ENCODE results near the gene CASQ2.

Gene CASQ2

DNA sequence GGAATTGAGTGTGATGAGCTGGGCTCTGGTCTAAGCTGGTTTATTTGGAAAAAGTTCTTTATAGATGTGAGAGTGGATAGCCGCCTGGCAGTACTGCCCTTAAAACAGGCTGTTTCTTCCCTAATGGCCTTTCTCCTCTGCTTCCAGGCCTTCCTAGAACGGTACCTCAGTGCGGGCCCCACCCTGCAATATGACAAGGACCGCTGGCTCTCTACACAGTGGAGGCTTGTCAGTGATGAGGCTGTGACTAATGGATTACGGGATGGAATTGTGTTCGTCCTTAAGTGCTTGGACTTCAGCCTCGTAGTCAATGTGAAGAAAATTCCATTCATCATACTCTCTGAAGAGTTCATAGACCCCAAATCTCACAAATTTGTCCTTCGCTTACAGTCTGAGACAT lies 77.5 kb downstream of the CASQ2 start:
- no peak for DNase-seq

- DNase-seq = no peak
Measured at GRCh38 chr1:115687744-115688143, 80.8 kb downstream of the CASQ2 start.

GRCh38 chr1:115685029-115685705 lies 83.3 kb downstream of the CASQ2 start:
- DNase-seq = no peak

DNA sequence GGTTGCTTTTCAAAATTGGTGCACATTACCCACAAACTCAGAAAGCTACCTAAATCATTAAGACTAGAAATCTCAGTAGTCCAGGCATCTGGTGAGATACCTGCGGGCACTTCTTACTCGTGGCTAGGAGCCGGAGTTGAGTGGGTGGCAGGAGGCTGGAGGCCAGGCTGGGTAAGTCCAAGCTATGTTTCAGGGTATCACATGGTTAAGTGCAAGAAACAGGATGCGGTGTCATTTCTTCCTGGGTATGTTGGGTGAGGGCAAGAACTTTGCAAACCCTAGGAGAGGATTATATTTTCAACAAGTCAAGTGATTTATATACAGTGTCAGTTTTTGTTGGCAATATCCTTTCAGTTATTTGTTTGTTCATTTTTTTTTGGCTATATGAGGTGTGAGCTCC lies 85.7 kb downstream of the CASQ2 start:
- no peak for DNase-seq

DNA sequence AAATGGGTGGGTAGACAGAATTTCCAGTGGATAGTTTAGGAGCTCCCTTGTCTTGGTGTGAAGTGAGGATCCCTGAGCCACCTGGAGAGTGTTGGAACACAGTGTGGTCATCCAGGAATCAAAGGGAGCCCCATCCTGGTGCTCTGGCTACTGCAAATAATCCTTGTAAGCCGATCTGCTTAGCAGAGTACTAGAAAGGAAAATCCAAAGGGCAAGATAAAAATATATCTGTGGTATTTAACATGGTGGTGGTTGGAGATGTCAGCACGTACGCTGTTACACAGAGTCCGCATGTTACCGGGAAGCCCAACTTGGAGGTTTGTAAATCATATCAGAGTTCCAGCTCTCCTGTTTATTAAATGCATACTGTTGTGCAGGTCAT lies 87.8 kb downstream of the CASQ2 start:
- DNase-seq = no peak

DNA sequence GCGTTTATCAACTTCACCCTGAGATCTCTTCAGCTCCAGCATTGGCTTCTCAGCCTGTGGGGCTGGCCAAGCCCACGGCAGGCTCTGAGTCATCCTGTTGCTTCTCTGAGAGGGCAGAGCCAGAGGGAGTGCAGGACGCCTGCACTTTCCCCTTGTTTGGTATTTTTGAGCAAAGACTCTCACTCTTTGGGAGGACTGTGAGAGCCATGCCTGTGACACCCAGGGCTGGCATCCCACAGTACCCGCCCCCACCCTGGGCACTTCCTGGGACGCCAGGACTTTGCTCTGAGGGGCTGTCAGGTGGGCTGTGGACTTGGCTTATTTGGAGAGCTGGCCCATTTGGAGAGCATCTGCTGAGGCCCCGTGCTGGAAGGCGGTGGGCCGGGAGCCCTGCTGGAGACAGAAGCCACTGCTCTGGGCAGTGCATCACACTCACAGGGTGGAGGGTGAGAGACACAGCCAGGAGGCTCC lies 89.3 kb downstream of the CASQ2 start:
- no peak for DNase-seq

DNA sequence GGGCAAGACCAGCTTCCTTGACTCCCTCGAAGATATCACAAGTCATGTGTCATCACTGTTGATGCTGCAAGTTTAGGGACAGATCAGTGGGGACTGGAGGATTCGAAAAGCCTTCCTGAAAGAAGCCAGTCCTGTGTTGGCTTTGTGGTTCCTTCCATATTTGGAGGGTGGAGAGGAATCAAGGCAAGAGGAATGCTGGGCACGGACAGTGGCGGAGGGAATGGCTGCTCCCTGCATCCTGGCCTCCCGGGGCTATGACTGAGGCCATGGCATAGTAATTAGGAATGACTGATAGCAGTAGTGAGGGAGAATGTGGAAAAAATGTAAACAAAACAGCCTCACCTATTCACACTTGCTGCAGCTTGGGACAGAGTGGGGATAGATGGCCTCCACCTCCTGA lies 90.4 kb downstream of the CASQ2 start:
- no peak for DNase-seq

DNA sequence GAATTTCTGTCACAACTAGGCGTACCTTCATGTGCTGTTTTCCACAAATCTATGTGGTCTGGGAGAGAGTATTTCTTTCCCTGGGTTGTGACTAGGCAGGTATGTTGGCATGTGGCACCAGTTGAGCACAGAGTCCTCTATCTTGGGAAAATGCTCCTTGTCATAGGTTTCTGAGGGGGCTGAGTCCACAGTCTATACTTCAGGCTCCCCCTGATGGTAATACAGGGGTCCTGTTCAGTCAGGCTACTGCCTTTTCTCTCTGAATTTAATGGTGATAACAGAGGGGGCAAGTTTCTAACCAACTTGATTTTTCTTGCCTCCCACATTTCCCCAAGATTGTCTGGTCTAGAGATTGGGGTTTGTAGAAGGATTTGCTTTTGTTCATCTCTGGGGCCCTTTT lies 90.9 kb downstream of the CASQ2 start:
- DNase-seq = no peak

GRCh38 chr1:115677182-115677555 lies 91.3 kb downstream of the CASQ2 start:
- no peak for DNase-seq

- no peak for DNase-seq
Measured at GRCh38 chr1:115676498-115677181, 91.9 kb downstream of the CASQ2 start.

DNA sequence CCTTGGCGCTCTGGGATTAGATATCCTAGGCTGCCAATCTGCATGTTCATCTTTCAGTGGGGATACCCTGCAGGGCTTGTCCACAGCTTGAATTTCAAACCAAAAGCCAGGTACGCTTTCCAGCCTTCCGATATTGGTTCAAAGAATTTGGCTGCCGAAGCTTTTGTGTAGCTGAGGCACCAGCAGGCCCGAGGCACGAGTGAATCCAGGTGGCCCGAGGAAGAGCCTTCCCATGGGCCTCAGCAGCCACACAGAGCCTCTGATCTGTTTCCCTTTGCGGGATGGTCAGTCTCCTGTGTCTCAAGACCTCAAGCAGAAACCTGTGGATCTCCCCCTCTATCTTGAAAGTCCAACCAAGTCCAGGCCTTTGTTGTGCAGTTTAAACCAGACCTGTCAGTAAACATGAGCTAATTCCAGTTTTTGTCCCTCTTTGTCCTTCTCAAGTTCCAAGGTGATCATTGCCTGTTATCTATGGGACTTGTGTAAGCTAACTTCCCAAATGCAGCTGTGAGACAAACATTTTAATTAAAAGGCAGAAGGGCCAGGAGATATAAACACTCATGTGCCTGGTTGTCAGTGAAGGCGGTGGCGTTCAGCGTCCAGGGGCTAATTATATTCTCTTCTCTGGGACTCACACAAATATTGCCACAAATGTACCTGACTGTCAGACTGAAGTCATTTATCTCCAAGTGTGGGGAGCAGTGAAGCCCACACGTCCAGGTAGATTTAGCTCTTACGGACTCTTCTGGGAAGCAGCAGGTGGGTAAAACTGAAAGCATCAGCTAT lies 96.1 kb downstream of the CASQ2 start:
- DNase-seq = no peak

- no peak for DNase-seq
Measured at GRCh38 chr1:115671176-115671934, 97.2 kb downstream of the CASQ2 start.

DNA sequence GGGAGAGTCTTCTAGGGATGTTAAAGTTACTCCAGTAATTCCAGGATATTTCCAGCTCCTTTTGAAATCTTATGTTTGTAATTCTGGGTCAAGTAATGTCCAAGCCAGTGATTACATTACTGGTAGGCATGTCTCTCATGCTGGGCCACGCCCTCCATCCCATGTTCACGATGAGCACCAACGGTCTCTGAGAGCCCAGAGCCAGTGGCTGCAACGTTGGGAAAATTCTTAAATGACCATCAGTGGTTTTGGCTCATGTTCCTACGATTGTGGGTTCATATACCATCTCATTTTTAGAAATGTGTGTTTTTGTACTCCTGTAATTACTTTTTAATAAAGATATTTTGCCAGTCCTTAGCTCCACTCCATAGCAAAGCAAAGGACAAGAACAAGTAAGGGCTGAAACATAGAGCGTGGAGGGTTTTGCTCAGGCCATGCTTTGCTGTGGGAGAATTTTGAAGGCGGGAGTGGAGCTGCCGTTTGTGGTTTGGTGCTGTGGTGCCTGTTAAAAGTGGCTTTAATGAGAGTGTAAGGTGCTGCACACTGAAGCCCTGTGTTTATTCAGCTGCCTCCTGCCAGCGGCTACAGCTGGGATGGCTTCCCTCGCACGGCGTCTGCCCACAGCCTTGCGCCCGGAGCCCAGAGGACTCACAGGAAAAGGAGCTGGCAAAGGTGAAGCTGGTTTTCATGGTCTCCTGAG lies 97.9 kb downstream of the CASQ2 start:
- DNase-seq = no peak

DNA sequence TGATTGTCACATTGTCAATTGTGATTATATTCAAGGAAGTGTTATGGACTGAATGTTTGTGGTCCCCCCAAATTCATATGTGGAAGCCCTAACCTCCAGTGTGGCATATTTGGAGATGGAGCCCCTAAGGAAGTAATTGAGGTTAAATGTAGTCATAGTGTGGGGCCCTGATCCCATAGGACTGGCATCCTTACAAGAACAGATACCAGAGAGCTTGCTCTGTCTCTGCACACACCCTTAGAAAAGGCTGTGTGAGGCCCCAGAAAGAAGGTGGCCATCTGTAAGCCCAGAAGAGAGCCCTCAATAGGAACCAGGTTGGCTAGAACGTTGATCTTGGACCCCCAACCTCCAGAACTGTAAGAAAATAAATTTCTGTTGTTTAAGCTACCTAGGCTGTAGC lies 98.6 kb downstream of the CASQ2 start:
- no peak for DNase-seq

- no peak for DNase-seq
Measured at GRCh38 chr1:115669002-115669673, 99.4 kb downstream of the CASQ2 start.

DNA sequence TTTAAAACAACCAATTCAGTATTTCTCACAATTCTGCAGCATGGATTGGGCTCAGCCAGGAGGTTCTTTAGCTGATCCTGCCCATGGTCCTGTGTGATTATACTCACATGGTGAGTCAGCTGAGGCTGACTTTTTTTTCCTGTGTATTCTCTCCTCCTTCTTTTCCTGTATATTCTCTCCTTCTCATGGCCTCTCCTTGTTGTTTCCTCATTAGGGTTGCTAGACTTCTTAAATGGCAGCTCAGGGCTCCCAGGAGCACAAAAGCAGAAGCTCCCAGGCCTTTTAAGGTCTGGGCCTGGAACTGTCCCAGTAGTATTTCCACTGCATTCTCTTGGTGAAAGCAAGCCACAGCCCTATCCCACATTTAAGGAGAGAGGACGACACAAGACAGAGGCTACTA lies 99.9 kb downstream of the CASQ2 start:
- DNase-seq = no peak

DNA sequence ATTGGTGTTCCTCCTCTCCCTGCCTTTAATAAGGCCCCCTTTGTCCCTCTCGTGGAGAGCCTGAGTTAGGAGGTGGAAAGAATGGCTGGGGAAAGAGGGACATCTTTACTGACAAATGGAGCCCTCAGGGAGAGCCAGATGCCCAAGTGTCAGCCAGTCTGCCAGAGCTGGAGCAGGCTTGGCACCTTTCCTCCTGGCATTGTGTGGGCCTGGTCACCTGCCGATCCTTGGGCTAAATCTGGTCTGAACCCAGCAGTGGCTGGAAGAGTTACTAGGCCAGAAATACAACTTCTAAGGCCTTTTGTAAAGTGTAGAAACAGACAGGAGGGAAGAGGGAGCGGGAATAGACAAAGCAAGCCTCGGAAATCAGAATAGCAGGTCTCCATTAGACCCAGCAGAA lies 101.8 kb downstream of the CASQ2 start:
- DNase-seq = no peak

DNA sequence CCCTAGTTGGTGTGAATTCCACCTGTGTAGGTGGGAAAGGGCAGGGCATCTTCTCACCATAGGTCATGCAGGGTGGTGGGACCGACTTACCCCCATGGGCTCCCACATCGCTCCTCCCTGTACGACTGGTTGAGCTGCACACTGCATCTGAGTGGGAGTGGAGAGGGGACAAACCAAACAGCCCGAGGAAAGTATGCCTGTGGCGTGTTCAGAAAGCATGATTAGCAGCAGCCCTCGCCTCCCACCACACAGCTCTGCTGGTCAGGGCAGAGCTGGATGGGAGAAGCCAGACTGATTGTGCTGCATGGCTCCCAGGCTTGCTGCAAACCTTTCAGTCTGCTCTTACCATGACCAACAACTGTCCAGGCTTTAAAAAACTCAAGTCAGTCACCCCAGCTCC lies 102.3 kb downstream of the CASQ2 start:
- no peak for DNase-seq

DNA sequence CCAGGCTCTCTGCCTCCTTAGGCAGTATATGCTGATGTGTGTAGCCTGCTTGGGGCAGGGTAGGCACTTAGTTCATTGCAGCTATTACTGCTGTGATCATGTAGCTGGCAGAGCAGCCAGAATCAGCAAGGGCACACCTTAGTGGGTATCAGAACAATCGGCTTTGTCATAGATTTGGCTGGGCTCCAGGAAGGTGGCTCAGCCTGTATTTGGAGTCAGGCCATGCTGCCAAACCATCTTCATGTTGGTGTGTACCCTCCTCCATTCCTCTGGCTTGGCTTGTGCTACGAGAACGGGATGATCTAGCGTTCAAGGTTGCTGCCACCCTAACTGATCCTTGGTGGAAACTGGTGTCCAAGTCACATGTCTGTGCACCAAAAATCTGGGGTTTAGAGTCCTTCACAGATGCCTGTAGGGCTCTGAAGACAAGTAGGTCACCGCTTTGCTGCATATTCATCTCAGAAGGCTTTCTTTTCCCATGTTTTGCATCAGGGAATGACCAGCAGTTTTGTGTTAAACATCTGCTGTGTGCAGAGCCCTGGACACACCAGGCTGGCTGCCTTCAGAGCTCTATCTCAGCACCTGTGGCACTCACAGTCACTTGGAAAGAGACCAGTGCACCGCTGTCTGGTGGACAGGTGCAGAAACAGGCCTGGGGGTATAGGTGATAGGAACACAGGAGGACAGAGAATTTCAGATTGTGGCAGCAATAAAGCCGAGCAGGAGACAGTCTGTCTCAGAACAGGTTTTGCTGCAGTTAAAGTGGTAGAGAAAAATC lies 103.0 kb downstream of the CASQ2 start:
- DNase-seq = no peak

GRCh38 chr1:115661157-115661556 lies 107.4 kb downstream of the CASQ2 start:
- no peak for DNase-seq

DNA sequence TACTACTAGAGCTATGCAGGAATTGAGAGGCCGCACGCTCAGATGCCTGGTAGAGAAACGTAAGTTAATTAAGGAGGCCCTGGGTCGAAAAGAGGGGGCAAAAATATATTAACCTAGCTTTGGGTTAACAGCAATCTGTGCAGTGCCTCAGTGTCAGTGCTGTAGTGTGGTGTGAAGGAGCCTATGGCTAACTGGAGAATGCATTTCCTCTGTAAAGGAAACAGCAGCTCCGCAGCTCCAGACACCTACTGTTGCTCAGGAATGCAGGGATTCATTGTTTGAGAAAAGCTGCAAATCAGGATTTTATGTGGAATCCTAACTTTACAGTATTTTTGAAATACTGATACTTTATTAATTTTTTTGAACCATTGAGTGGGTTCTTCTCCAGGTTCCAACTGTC lies 108.4 kb downstream of the CASQ2 start:
- no peak for DNase-seq

All from DMS 273 treated with DMSO at 0.1 percent for 48 hours (cell line).